A673 (cell line): ENCODE data around the gene ZNF23.

Experiments used
- CTCF ChIP-seq: fragments of 300-800, 200-600 bp; sonication (generic); conservative IDR thresholded peaks from 2 replicates; pipeline ENCODE4 v1.5.1; 2017; ENCODE audit warnings: low read depth, mild to moderate bottlenecking, antibody characterized with exemption, low read length, moderate library complexity, mixed read lengths
- EZH2 ChIP-seq: fragments of 200-600 bp; sonication (generic); IDR thresholded peaks from 2 replicates; pipeline ENCODE4 v1.6.1; 2017; ENCODE audit warnings: borderline replicate concordance, low read depth, mild to moderate bottlenecking, mixed read lengths, antibody characterized with exemption, low read length; ENCODE audit not compliant: poor library complexity, severe bottlenecking

GRCh38 chr16:71410146-71410545, 51.9 kb downstream of the ZNF23 start:
- no peak for TF ChIP-seq EZH2
- no peak for TF ChIP-seq CTCF
